MM.1S (cell line): ENCODE data around the gene NEDD4L.

ENCODE experiments used
- DNase-seq: peaks from one replicate; pipeline ENCODE4 v3.0.0-alpha.2; 2015
- H2AFZ ChIP-seq: fragments of 300-600 bp; sonication (generic); 2 replicates; pipeline ENCODE4 v1.6.0; 2016; ENCODE audit warnings: antibody characterized with exemption, low read length
- H3F3A ChIP-seq: fragments of 300-600 bp; sonication (generic); 2 replicates; pipeline ENCODE4 v1.6.1; 2016; ENCODE audit warnings: mild to moderate bottlenecking, antibody characterized with exemption, low read length, moderate library complexity, mixed read lengths; ENCODE audit not compliant: insufficient read depth
- H3K27ac ChIP-seq: fragments of 300-600 bp; sonication (generic); 2 replicates; pipeline ENCODE4 v1.5.1; 2016; ENCODE audit warnings: mild to moderate bottlenecking, low read length
- H3K27me3 ChIP-seq: fragments of 300-600 bp; sonication (generic); replicated peaks from 2 replicates; pipeline ENCODE4 v1.6.0; 2016; ENCODE audit warnings: low read length; ENCODE audit not compliant: insufficient read depth
- H3K36me3 ChIP-seq: fragments of 300-600 bp; sonication (generic); replicated peaks from 2 replicates; pipeline ENCODE4 v1.6.1; 2016; ENCODE audit warnings: mild to moderate bottlenecking, low read length, mixed read lengths; ENCODE audit not compliant: insufficient read depth
- H3K4me1 ChIP-seq: fragments of 300-600 bp; sonication (generic); 2 replicates; pipeline ENCODE4 v1.6.1; 2016; ENCODE audit warnings: low read length, mixed read lengths
- H3K4me2 ChIP-seq: fragments of 300-600 bp; sonication (generic); 2 replicates; pipeline ENCODE4 v1.6.0; 2016; ENCODE audit warnings: low read depth, low read length
- H3K4me3 ChIP-seq: fragments of 300-600 bp; sonication (generic); 2 replicates; pipeline ENCODE4 v1.5.1; 2016; ENCODE audit warnings: low read length, mixed read lengths
- H3K79me2 ChIP-seq: fragments of 300-600 bp; sonication (generic); 2 replicates; pipeline ENCODE4 v1.6.1; 2016; ENCODE audit warnings: mixed run types, low read length, mixed read lengths
- H3K9ac ChIP-seq: fragments of 300-600 bp; sonication (generic); 2 replicates; pipeline ENCODE4 v1.6.1; 2016; ENCODE audit warnings: low read length, mixed read lengths
- H3K9me2 ChIP-seq: fragments of 300-600 bp; sonication (generic); replicated peaks from 2 replicates; pipeline ENCODE4 v1.6.1; 2016; ENCODE audit warnings: mild to moderate bottlenecking, low read length, mixed read lengths; ENCODE audit not compliant: insufficient read depth
- H3K9me3 ChIP-seq: fragments of 300-600 bp; sonication (generic); replicated peaks from 2 replicates; pipeline ENCODE4 v1.6.1; 2016; ENCODE audit warnings: mild to moderate bottlenecking, low read length, mixed read lengths; ENCODE audit not compliant: insufficient read depth
- H4K20me1 ChIP-seq: fragments of 300-600 bp; sonication (generic); 2 replicates; pipeline ENCODE4 v1.6.1; 2016; ENCODE audit warnings: mild to moderate bottlenecking, low read length, moderate library complexity, mixed read lengths; ENCODE audit not compliant: insufficient read depth
- CTCF ChIP-seq: fragments of 300-600 bp; sonication (generic); IDR thresholded peaks from 2 replicates; pipeline ENCODE4 v1.5.1; 2016; ENCODE audit warnings: antibody characterized with exemption, low read length, mixed read lengths
- EZH2 ChIP-seq: fragments of 300-600 bp; sonication (generic); optimal IDR thresholded peaks from 2 replicates; pipeline ENCODE3; 2017; ENCODE audit warnings: low read depth, mild to moderate bottlenecking, antibody characterized with exemption, low read length, mixed read lengths
- EZH2phosphoT487 ChIP-seq: fragments of 300-600 bp; sonication (generic); IDR thresholded peaks from 2 replicates; pipeline ENCODE4 v1.6.1; 2018; ENCODE audit warnings: antibody characterized with exemption, low read length

Gene NEDD4L

GRCh38 chr18:58033216-58033615, 10.8 kb upstream of the NEDD4L start:
- no peaks in the 10 kb centered on the region for H3K9me2 ChIP-seq
- no peak for TF ChIP-seq CTCF
- no peak for TF ChIP-seq EZH2phosphoT487
- no peak for TF ChIP-seq EZH2
- no peaks in the 10 kb centered on the region for H3F3A ChIP-seq
- no peaks in the 10 kb centered on the region for H3K4me1 ChIP-seq
- H3K36me3 ChIP-seq, result no peaks in the 10 kb centered on the region
- H3K79me2 ChIP-seq, result no peaks in the 10 kb centered on the region
- DNase-seq, result no peak
- no peak overlapping the region for H3K4me2 ChIP-seq
- no peaks in the 10 kb centered on the region for H3K9me3 ChIP-seq
- no peak overlapping the region for H2AFZ ChIP-seq
- H4K20me1 ChIP-seq, result no peaks in the 10 kb centered on the region
- H3K27me3 ChIP-seq, result no peaks in the 10 kb centered on the region
- no peak overlapping the region for H3K9ac ChIP-seq
- H3K27ac ChIP-seq, result no peak overlapping the region
- no peak overlapping the region for H3K4me3 ChIP-seq

- no peak overlapping the region for H2AFZ ChIP-seq
- H3K4me1 ChIP-seq, result no peaks in the 10 kb centered on the region
- H4K20me1 ChIP-seq, result no peaks in the 10 kb centered on the region
- TF ChIP-seq CTCF (no peak), EZH2phosphoT487 (no peak), EZH2 (no peak)
- H3K9ac ChIP-seq, result no peak overlapping the region
- H3K9me2 ChIP-seq, result no peaks in the 10 kb centered on the region
- H3K79me2 ChIP-seq, result no peaks in the 10 kb centered on the region
- H3K36me3 ChIP-seq, result no peaks in the 10 kb centered on the region
- H3K27me3 ChIP-seq, result no peaks in the 10 kb centered on the region
- H3K27ac ChIP-seq, result no peak overlapping the region
- DNase-seq, result no peak
- H3K4me3 ChIP-seq, result no peak overlapping the region
- no peaks in the 10 kb centered on the region for H3K9me3 ChIP-seq
- H3K4me2 ChIP-seq, result no peak overlapping the region
- no peaks in the 10 kb centered on the region for H3F3A ChIP-seq
These were observed 9.7 kb upstream of the NEDD4L start for GRCh38 chr18:58034370-58034769.

GRCh38 chr18:58037163-58037562, 6.9 kb upstream of the NEDD4L start:
- H3K9me3 ChIP-seq, result no peaks in the 10 kb centered on the region
- H2AFZ ChIP-seq, result no peak overlapping the region
- H3K9me2 ChIP-seq, result no peaks in the 10 kb centered on the region
- H3K36me3 ChIP-seq, result no peaks in the 10 kb centered on the region
- H3K27me3 ChIP-seq, result no peaks in the 10 kb centered on the region
- H3F3A ChIP-seq, result no peaks in the 10 kb centered on the region
- no peak overlapping the region for H3K9ac ChIP-seq
- H3K4me2 ChIP-seq, result no peak overlapping the region
- H3K4me3 ChIP-seq, result no peak overlapping the region
- no peaks in the 10 kb centered on the region for H3K4me1 ChIP-seq
- H3K27ac ChIP-seq, result no peak overlapping the region
- no peak for DNase-seq
- TF ChIP-seq CTCF (no peak), EZH2 (no peak), EZH2phosphoT487 (no peak)
- no peaks in the 10 kb centered on the region for H4K20me1 ChIP-seq
- H3K79me2 ChIP-seq, result no peaks in the 10 kb centered on the region

GRCh38 chr18:58038063-58038462, 6.0 kb upstream of the NEDD4L start:
- no peaks in the 10 kb centered on the region for H3F3A ChIP-seq
- no peak overlapping the region for H3K4me3 ChIP-seq
- no peak overlapping the region for H2AFZ ChIP-seq
- no peak for DNase-seq
- no peaks in the 10 kb centered on the region for H3K9me2 ChIP-seq
- no peaks in the 10 kb centered on the region for H3K79me2 ChIP-seq
- TF ChIP-seq CTCF (no peak), EZH2phosphoT487 (no peak), EZH2 (no peak)
- no peaks in the 10 kb centered on the region for H3K27me3 ChIP-seq
- no peaks in the 10 kb centered on the region for H4K20me1 ChIP-seq
- no peak overlapping the region for H3K27ac ChIP-seq
- H3K4me2 ChIP-seq, result no peak overlapping the region
- no peaks in the 10 kb centered on the region for H3K36me3 ChIP-seq
- H3K9me3 ChIP-seq, result no peaks in the 10 kb centered on the region
- no peak overlapping the region for H3K9ac ChIP-seq
- H3K4me1 ChIP-seq, result no peaks in the 10 kb centered on the region
